GM21576 (cell line): ENCODE results near the gene DHRSX.
"Not testable (repeated sequence)": the region's sequence is repeated elsewhere in the genome, so short reads cannot be mapped to it uniquely, and the experiment has no call there.

ENCODE experiments used
- ATAC-seq: cut with Tn5 transposase; IDR thresholded peaks from one replicate; pipeline ENCODE4 v1.9.1; 2021; ENCODE audit warnings: mild to moderate bottlenecking, moderate library complexity; ENCODE audit not compliant: unreplicated experiment

The DHRSX gene

GRCh38 chrX:2498781-2499302, 1.9 kb downstream of the DHRSX start:
- no peak for ATAC-seq

GRCh38 chrX:2497961-2498780, 2.6 kb downstream of the DHRSX start:
- no peak for ATAC-seq

- no peak for ATAC-seq
Observed at GRCh38 chrX:2495595-2495994, 5.2 kb downstream of the DHRSX start.

GRCh38 chrX:2492531-2493218, 8.1 kb downstream of the DHRSX start:
- no peak for ATAC-seq

GRCh38 chrX:2490634-2491033, 10.1 kb downstream of the DHRSX start:
- no peak for ATAC-seq

- ATAC-seq = no peak
Observed at GRCh38 chrX:2489446-2490445, 11.0 kb downstream of the DHRSX start.

- ATAC-seq = no peak
Observed at GRCh38 chrX:2488621-2489285, 12.0 kb downstream of the DHRSX start.

- ATAC-seq = no peak
Observed at GRCh38 chrX:2487366-2487765, 13.4 kb downstream of the DHRSX start.

GRCh38 chrX:2486476-2487133, 14.2 kb downstream of the DHRSX start:
- ATAC-seq = no peak

GRCh38 chrX:2485789-2486345, 14.9 kb downstream of the DHRSX start:
- no peak for ATAC-seq

GRCh38 chrX:2484721-2485648, 15.8 kb downstream of the DHRSX start:
- ATAC-seq = no peak

- no peak for ATAC-seq
Observed at GRCh38 chrX:2484256-2484655, 16.5 kb downstream of the DHRSX start.

- ATAC-seq = no peak
Observed at GRCh38 chrX:2483398-2484060, 17.2 kb downstream of the DHRSX start.

GRCh38 chrX:2481597-2481996, 19.2 kb downstream of the DHRSX start:
- not testable (repeated sequence) for ATAC-seq

- not testable (repeated sequence) for ATAC-seq
Observed at GRCh38 chrX:2479982-2480381, 20.8 kb downstream of the DHRSX start.

- no peak for ATAC-seq
Observed at GRCh38 chrX:2479420-2479780, 21.4 kb downstream of the DHRSX start.

- no peak for ATAC-seq
Observed at GRCh38 chrX:2478546-2479419, 22.0 kb downstream of the DHRSX start.
